Measurements from ENCODE around the gene SMTNL1. TPM values are rescaled to one million over a fixed set of nuclear protein-coding genes. Genes with fewer than 3 reads are reported as not detected.

Gene SMTNL1
- total RNA-seq, 1 experiment from 2014 or later: 0.26 TPM

GRCh38 chr11:57530596-57531507 is 6.5 kb upstream of the SMTNL1 start, which contains the start of gene TIMM10 (continued):
- TF ChIP-seq NR1H2 (CRISPR knock-in tag; IDR thresholded peaks at IDR 0.05) (no peak), NR2C2 (CRISPR knock-in tag; IDR thresholded peaks at IDR 0.05) (no peak), ATF2 (CRISPR knock-in tag; IDR thresholded peaks at IDR 0.05; ENCODE audit: borderline replicate concordance, low read depth) (no peak), ZNF317 (CRISPR knock-in tag; IDR thresholded peaks at IDR 0.05; ENCODE audit: borderline replicate concordance, low read depth) (no peak), OVOL2 (CRISPR knock-in tag; IDR thresholded peaks at IDR 0.05; ENCODE audit: borderline replicate concordance) (no peak), RELA (CRISPR knock-in tag; IDR thresholded peaks at IDR 0.05; ENCODE audit: borderline replicate concordance) (no peak), FOXK1 (CRISPR knock-in tag; IDR thresholded peaks at IDR 0.05) (no peak; the same call in 1 of the 2 replicates), MAX (CRISPR knock-in tag; IDR thresholded peaks at IDR 0.05) (peak; percentile 79), NFE2L1 (CRISPR knock-in tag; IDR thresholded peaks at IDR 0.05) (no peak), ELF4 (CRISPR knock-in tag; IDR thresholded peaks at IDR 0.05; ENCODE audit: low read depth) (no peak), AR (CRISPR knock-in tag; IDR thresholded peaks at IDR 0.05) (no peak), KAT7 (CRISPR knock-in tag; IDR thresholded peaks at IDR 0.05; ENCODE audit: borderline replicate concordance) (0 out of 2 replicates have a peak, but pooled peaks have one; percentile 10)
- TF ChIP-seq, protein P1, sequence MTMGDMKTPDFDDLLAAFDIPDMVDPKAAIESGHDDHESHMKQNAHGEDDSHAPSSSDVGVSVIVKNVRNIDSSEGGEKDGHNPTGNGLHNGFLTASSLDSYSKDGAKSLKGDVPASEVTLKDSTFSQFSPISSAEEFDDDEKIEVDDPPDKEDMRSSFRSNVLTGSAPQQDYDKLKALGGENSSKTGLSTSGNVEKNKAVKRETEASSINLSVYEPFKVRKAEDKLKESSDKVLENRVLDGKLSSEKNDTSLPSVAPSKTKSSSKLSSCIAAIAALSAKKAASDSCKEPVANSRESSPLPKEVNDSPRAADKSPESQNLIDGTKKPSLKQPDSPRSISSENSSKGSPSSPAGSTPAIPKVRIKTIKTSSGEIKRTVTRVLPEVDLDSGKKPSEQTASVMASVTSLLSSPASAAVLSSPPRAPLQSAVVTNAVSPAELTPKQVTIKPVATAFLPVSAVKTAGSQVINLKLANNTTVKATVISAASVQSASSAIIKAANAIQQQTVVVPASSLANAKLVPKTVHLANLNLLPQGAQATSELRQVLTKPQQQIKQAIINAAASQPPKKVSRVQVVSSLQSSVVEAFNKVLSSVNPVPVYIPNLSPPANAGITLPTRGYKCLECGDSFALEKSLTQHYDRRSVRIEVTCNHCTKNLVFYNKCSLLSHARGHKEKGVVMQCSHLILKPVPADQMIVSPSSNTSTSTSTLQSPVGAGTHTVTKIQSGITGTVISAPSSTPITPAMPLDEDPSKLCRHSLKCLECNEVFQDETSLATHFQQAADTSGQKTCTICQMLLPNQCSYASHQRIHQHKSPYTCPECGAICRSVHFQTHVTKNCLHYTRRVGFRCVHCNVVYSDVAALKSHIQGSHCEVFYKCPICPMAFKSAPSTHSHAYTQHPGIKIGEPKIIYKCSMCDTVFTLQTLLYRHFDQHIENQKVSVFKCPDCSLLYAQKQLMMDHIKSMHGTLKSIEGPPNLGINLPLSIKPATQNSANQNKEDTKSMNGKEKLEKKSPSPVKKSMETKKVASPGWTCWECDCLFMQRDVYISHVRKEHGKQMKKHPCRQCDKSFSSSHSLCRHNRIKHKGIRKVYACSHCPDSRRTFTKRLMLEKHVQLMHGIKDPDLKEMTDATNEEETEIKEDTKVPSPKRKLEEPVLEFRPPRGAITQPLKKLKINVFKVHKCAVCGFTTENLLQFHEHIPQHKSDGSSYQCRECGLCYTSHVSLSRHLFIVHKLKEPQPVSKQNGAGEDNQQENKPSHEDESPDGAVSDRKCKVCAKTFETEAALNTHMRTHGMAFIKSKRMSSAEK (CRISPR knock-in tag; IDR thresholded peaks at IDR 0.05; ENCODE audit: borderline replicate concordance): no peak
- TF ChIP-seq, protein P2, sequence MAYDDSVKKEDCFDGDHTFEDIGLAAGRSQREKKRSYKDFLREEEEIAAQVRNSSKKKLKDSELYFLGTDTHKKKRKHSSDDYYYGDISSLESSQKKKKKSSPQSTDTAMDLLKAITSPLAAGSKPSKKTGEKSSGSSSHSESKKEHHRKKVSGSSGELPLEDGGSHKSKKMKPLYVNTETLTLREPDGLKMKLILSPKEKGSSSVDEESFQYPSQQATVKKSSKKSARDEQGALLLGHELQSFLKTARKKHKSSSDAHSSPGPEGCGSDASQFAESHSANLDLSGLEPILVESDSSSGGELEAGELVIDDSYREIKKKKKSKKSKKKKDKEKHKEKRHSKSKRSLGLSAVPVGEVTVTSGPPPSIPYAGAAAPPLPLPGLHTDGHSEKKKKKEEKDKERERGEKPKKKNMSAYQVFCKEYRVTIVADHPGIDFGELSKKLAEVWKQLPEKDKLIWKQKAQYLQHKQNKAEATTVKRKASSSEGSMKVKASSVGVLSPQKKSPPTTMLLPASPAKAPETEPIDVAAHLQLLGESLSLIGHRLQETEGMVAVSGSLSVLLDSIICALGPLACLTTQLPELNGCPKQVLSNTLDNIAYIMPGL (CRISPR knock-in tag; IDR thresholded peaks at IDR 0.05): no peak
- TF ChIP-seq, protein P3, sequence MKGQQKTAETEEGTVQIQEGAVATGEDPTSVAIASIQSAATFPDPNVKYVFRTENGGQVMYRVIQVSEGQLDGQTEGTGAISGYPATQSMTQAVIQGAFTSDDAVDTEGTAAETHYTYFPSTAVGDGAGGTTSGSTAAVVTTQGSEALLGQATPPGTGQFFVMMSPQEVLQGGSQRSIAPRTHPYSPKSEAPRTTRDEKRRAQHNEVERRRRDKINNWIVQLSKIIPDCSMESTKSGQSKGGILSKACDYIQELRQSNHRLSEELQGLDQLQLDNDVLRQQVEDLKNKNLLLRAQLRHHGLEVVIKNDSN (CRISPR knock-in tag; IDR thresholded peaks at IDR 0.05): peak; percentile 80
- TF ChIP-seq, protein P4, sequence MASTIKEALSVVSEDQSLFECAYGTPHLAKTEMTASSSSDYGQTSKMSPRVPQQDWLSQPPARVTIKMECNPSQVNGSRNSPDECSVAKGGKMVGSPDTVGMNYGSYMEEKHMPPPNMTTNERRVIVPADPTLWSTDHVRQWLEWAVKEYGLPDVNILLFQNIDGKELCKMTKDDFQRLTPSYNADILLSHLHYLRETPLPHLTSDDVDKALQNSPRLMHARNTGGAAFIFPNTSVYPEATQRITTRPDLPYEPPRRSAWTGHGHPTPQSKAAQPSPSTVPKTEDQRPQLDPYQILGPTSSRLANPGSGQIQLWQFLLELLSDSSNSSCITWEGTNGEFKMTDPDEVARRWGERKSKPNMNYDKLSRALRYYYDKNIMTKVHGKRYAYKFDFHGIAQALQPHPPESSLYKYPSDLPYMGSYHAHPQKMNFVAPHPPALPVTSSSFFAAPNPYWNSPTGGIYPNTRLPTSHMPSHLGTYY (CRISPR knock-in tag; IDR thresholded peaks at IDR 0.05): no peak
- TF ChIP-seq, protein P5, sequence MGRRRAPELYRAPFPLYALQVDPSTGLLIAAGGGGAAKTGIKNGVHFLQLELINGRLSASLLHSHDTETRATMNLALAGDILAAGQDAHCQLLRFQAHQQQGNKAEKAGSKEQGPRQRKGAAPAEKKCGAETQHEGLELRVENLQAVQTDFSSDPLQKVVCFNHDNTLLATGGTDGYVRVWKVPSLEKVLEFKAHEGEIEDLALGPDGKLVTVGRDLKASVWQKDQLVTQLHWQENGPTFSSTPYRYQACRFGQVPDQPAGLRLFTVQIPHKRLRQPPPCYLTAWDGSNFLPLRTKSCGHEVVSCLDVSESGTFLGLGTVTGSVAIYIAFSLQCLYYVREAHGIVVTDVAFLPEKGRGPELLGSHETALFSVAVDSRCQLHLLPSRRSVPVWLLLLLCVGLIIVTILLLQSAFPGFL (CRISPR knock-in tag; IDR thresholded peaks at IDR 0.05; ENCODE audit: borderline replicate concordance): no peak

Measured in WTC11 (cell line).